Endothelial cell of umbilical vein (primary cell): ENCODE data around the gene SHISA7. TPM values are rescaled to one million over a fixed set of nuclear protein-coding genes. Genes with fewer than 3 reads are reported as not detected.

Experiments
- BruUV-seq: library from RNA; stranded (reverse); fragments of 400-500 nt; replicated peaks from 2 replicates; lab custom pipeline; 2021; lab: Mats Ljungman, UMichigan
- CTCF ChIA-PET: fragments of 300-600, 350-600 bp; sonication (Branson Sonifier 250); formaldehyde crosslinking; loops from one replicate; lab custom pipeline; 2021; ENCODE audit warnings: antibody characterized with exemption, inconsistent platforms; lab: Charles Lee
- POLR2A ChIA-PET: fragments of 300-600, 350-600 bp; sonication (Branson Sonifier 250); formaldehyde crosslinking; loops from one replicate; lab custom pipeline; 2021; ENCODE audit warnings: antibody characterized with exemption, inconsistent platforms; lab: Charles Lee
- DNase-seq: peaks from one replicate; pipeline ENCODE4 v3.0.0-alpha.2; 2011; ENCODE audit warnings: low read depth, low spot score
- FAIRE-seq: peaks from 2 replicates; lab custom pipeline; 2011; peaks lifted over from hg19 to GRCh38; lab: Jason Lieb, UNC
- H2AFZ ChIP-seq: 2 replicates; pipeline ENCODE4 v1.6.0; 2012; ENCODE audit warnings: low read depth, low read length, control low read depth, inconsistent platforms
- H3K27ac ChIP-seq: 2 replicates; pipeline ENCODE4 v1.5.1; 2011; ENCODE audit warnings: low read depth, mild to moderate bottlenecking, control low read depth, low read length, moderate library complexity; ENCODE audit not compliant: insufficient read depth
- H3K27me3 ChIP-seq, 2 experiments: 2 replicates each; pipeline versions ENCODE4 v1.6.0 to v1.6.1; 2011; ENCODE audit warnings: low read length in 2 of 2, mixed read lengths in 1 of 2; ENCODE audit not compliant: control insufficient read depth in 2 of 2, insufficient read depth in 2 of 2
- H3K36me3 ChIP-seq, 2 experiments: 2 replicates in 1 of 2; 3 replicates in 1 of 2; pipeline ENCODE4 v1.5.1; 2011; ENCODE audit warnings: low read length in 2 of 2, mild to moderate bottlenecking in 1 of 2, moderate library complexity in 1 of 2; ENCODE audit not compliant: control insufficient read depth in 2 of 2, insufficient read depth in 2 of 2; ENCODE audit errors: extremely low read depth in 1 of 2
- H3K4me1 ChIP-seq: 3 replicates; pipeline ENCODE4 v1.5.1; 2011; ENCODE audit warnings: mild to moderate bottlenecking, low read length; ENCODE audit not compliant: control insufficient read depth, insufficient read depth; ENCODE audit errors: extremely low read depth
- H3K4me2 ChIP-seq: 2 replicates; pipeline ENCODE4 v1.6.1; 2011; ENCODE audit warnings: low read length, control low read depth, mixed read lengths; ENCODE audit not compliant: insufficient read depth
- H3K4me3 ChIP-seq, 3 experiments: fragments of 200-600 bp in 1 of 3; sonication (generic), shearing (Covaris generic) in 1 of 3; replicated peaks in 1 of 3; 2 replicates each; pipeline ENCODE4 v1.5.1; 2011 to 2016; ENCODE audit warnings: control low read depth in 3 of 3, low read length in 3 of 3, mild to moderate bottlenecking in 2 of 3, inconsistent platforms in 1 of 3, low read depth in 1 of 3, moderate library complexity in 1 of 3; ENCODE audit not compliant: insufficient read depth in 1 of 3
- H3K79me2 ChIP-seq: 2 replicates; pipeline ENCODE4 v1.6.0; 2012; ENCODE audit warnings: low read length, inconsistent platforms; ENCODE audit not compliant: control insufficient read depth, insufficient read depth
- H3K9ac ChIP-seq: replicated peaks from 2 replicates; pipeline ENCODE3; 2011; ENCODE audit warnings: low read length, control low read depth; ENCODE audit not compliant: insufficient read depth; ENCODE audit errors: extremely low read depth
- H3K9me1 ChIP-seq: replicated peaks from 3 replicates; pipeline ENCODE4 v1.6.0; 2011; ENCODE audit warnings: mild to moderate bottlenecking, low read length; ENCODE audit not compliant: control insufficient read depth, insufficient read depth; ENCODE audit errors: extremely low read depth
- H3K9me3 ChIP-seq: replicated peaks from 2 replicates; pipeline ENCODE4 v1.5.1; 2012; ENCODE audit warnings: low read length, inconsistent platforms; ENCODE audit not compliant: control insufficient read depth, insufficient read depth
- H4K20me1 ChIP-seq: replicated peaks from 2 replicates; pipeline ENCODE3; 2011; ENCODE audit warnings: mild to moderate bottlenecking, low read length; ENCODE audit not compliant: control insufficient read depth, insufficient read depth; ENCODE audit errors: extremely low read depth
- CTCF ChIP-seq, 2 donors: IDR thresholded peaks; 1 replicate in 1 of 2; 2 replicates in 1 of 2; pipeline ENCODE4 v1.5.1; 2011; ENCODE audit warnings: low read length in 2 of 2, mild to moderate bottlenecking in 2 of 2, moderate library complexity in 2 of 2, control low read depth in 1 of 2, inconsistent platforms in 1 of 2, low read depth in 1 of 2; ENCODE audit not compliant: insufficient read depth in 1 of 2; ENCODE audit errors: extremely low read depth in 1 of 2
- EZH2 ChIP-seq: IDR thresholded peaks from 2 replicates; pipeline ENCODE4 v1.6.1; 2012; ENCODE audit warnings: borderline replicate concordance, low read depth, mild to moderate bottlenecking, moderate library complexity, low read length, inconsistent platforms; ENCODE audit not compliant: severe bottlenecking
- FOS ChIP-seq: IDR thresholded peaks from 2 replicates; pipeline ENCODE4 v1.6.1; 2011; ENCODE audit warnings: mild to moderate bottlenecking, low read length, moderate library complexity, borderline replicate concordance; ENCODE audit not compliant: insufficient read depth
- GATA2 ChIP-seq: IDR thresholded peaks from 2 replicates; pipeline ENCODE4 v1.7.0; 2011; ENCODE audit warnings: low read depth, mild to moderate bottlenecking, moderate library complexity, mixed read lengths, low read length; ENCODE audit not compliant: insufficient read length, insufficient read depth
- JUN ChIP-seq: IDR thresholded peaks from 2 replicates; pipeline ENCODE4 v1.6.1; 2011; ENCODE audit warnings: borderline replicate concordance, low read depth; ENCODE audit not compliant: insufficient read length, insufficient read depth
- MAX ChIP-seq: IDR thresholded peaks from 2 replicates; pipeline ENCODE4 v1.6.1; 2011; ENCODE audit not compliant: insufficient read depth, insufficient read length
- MYC ChIP-seq: IDR thresholded peaks from one replicate; pipeline ENCODE4 v1.6.1; 2011; ENCODE audit warnings: mild to moderate bottlenecking, low read depth, low read length
- POLR2A ChIP-seq: IDR thresholded peaks from 2 replicates; pipeline ENCODE4 v1.6.1; 2012; ENCODE audit warnings: low read depth, mild to moderate bottlenecking, control low read depth, low read length
- POLR2AphosphoS5 ChIP-seq: IDR thresholded peaks from 2 replicates; pipeline ENCODE4 v1.6.1; 2012; ENCODE audit warnings: low read depth, mild to moderate bottlenecking, control low read depth, low read length, moderate library complexity; ENCODE audit not compliant: insufficient read depth
- dilution Hi-C: fragments of 300-500 bp; cut with MboI; formaldehyde crosslinking; loops from one replicate; pipeline ENCODE4 v1.15.0; 2019; ENCODE audit warnings: low sequenced_read_pairs; ENCODE audit not compliant: extremely low pct_ligation_motif_present
- intact Hi-C: fragments of 100-400 bp; cut with micrococcal nuclease; formaldehyde crosslinking; loops from one replicate; pipeline ENCODE4 v1.10.0; 2022
- polyA plus RNA-seq, 4 experiments: library from polyadenylated mRNA; depleted of rRNA in 3 of 4; stranded (reverse) in 3 of 4; unstranded in 1 of 4; fragments of >200 nt; gene quantifications; 2 replicates each; pipeline versions ENCODE4 v1.2.1 to v1.2.3, GENCODE V29; 2011 to 2012; ENCODE audit warnings: missing spikeins in 1 of 4
- total RNA-seq: library from RNA; stranded (reverse); gene quantifications from 2 replicates; pipeline ENCODE4 v1.2.3, GENCODE V29; 2021

SHISA7 gene
- total and polyA plus RNA-seq, 2 donors (not counting 3 experiments of a cell fraction or from before 2014, with no cell fraction given) = not detected

DNA sequence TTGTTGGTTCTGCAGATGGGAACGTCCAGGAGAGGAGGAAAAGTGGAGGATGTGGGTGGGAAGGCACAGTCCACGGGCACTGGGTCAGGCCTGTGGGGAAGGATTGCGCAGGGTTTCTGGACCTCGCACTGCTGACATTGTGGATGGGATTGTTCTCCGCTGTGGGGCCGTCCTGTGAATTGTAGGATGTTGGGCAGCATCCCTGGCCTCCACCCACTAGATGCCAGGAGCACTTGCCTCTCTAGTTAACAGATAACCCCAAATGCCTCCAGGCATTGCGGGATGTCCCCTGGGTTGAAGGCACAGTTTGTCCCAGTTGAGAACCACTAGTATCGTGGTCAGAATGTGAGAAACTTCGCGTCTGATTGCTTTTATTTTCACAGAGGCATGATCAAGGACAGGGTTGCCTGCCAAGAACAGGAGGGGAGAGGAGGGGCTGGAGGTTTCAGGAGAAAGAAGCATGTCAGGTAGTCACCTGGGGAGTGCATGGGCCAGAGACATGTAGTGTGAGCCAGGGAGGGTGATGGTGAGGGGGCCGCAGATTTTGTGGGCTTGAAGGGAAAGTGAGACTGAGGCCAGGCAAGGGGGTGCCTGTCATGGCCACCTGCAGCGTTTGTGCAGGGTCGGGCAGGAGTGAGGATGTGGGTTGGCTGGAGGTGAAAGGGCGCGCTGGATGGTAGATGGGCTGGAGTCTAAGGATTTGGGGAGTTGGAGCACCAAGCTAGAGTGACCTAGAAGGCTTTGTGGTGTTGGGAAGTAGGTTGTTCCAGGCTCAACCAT, 36.5 kb upstream of the SHISA7 start:
- H3K9ac ChIP-seq = no peak overlapping the region
- no peaks in the 10 kb centered on the region for H3K27me3 ChIP-seq
- no peak overlapping the region for H2AFZ ChIP-seq
- no peak overlapping the region for H3K4me2 ChIP-seq
- intact Hi-C loops (no loop called here), dilution Hi-C loops (no loop called here)
- POLR2A ChIA-PET = interaction anchor here (0.6 kb wide), 1 partner anchor 11 kb away, joined by 7 read pairs; no protein-coding TSS in a partner anchor
- TF ChIP-seq POLR2A (no peak), GATA2 (no peak), CTCF (IDR thresholded peaks at IDR 0.05; ENCODE audit: extremely low read depth in 1 of 2, insufficient read depth in 1 of 2, low read depth in 1 of 2, low read length in 2 of 2) (no peak), EZH2 (no peak), POLR2AphosphoS5 (no peak), JUN (no peak), MAX (no peak), MYC (no peak), FOS (no peak)
- peaks cover 13% of the 10 kb centered on the region for H3K4me1 ChIP-seq
- H3K9me3 ChIP-seq = no peaks in the 10 kb centered on the region
- H3K27ac ChIP-seq = no peak overlapping the region
- peaks cover 17% of the 10 kb centered on the region for H3K79me2 ChIP-seq
- H3K4me3 ChIP-seq = no peak overlapping the region
- DNase-seq = no peak
- no peaks in the 10 kb centered on the region for H3K9me1 ChIP-seq
- BruUV-seq = no TSS peak
- H3K36me3 ChIP-seq = peaks cover 0 to 3% of the 10 kb centered on the region in 2 experiments
- CTCF ChIA-PET = interaction anchor here (0.9 to 1.4 kb wide), 2 partner anchors 13 to 24 kb away, joined by 3 to 4 read pairs; no protein-coding TSS in a partner anchor
- FAIRE-seq = no peak
- H4K20me1 ChIP-seq = no peaks in the 10 kb centered on the region
